GM19372 (cell line): ENCODE results near the gene CWH43.
A peak's percentile ranks its signal among the peaks of the same experiment; 100 is the strongest.
"Not testable (repeated sequence)": the region's sequence is repeated elsewhere in the genome, so short reads cannot be mapped to it uniquely, and the experiment has no call there.

Source experiments
- ATAC-seq: cut with Tn5 transposase; IDR thresholded peaks from one replicate; pipeline ENCODE4 v1.9.1; 2021; ENCODE audit warnings: mild to moderate bottlenecking, low read depth, moderate library complexity; ENCODE audit not compliant: unreplicated experiment

CWH43 gene

DNA sequence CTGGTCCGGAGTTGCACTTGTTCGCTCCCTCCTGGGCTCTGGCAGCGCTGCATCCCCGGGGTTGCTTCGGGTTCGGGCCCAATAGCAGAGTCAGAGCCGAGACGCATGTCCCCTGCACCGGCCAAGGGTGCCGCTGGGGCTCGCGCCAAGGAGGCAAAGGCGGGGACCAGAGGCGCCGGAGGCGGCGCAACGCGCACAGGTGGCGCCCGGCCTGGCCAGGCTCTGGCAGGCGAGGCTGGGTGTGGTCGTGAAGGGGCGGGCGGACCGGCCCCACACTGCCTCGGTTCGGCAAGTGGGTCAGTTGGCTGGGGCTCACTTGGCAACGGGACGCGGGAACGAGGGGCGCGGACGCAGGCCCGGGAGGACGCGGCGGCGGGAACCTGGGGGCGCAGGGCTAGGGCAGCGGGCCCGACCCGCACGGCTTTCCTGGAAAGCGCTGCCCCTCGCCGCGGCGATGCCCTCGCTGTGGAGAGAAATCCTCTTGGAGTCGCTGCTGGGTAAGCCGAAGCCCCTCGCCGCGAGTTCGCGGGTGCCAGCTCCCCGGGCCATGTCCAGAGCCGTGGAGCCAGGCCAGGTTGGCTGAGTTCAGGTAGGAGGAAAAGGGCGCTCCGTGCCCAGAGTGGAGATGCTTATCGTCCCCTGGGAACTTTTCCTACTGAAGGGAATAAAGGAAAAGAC lies at the start of gene CWH43:
CWH43 (plus strand) TSS at position 300 of the 678 bp plus-strand sequence; CDS start at position 455, 155 bp downstream.
- ATAC-seq: no peak

DNA sequence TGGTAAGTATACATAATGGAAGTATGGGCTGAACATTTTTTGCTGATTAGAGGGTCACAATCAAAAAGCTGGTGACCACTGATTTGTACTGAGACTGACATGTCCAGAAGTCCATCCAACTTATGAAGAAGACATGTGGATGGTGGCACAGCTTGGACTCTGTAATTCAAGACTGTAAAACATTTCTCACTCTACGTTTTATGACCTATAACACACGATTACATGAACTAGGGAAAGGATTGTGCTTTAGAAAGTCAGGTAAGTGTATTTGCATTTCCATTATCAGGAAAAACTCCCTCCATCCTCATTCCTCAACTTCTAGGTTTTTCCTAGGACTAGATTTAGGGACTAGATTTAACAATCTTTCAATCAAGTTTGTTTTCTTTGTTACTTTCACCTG lies 49.0 kb upstream of the CWH43 start:
- ATAC-seq: no peak

DNA sequence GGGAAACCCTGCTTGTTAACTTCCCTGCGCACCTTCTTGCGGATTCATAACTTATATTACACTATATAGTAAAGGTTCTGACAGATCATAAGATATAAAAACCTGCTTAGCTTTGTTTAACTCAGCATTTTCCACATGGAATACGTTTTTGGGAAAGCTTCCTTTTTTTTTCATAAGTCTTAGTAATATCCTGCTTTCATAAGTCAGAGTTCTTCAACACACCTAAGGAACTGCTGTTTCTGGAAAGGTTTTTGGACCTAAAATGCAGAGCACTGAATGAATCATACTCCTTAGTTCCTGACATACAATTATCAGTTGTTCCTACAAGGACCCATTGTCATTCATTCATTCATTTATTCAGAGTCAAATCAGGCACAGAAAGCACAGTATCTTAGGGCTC lies 47.2 kb upstream of the CWH43 start:
- ATAC-seq: no peak

DNA sequence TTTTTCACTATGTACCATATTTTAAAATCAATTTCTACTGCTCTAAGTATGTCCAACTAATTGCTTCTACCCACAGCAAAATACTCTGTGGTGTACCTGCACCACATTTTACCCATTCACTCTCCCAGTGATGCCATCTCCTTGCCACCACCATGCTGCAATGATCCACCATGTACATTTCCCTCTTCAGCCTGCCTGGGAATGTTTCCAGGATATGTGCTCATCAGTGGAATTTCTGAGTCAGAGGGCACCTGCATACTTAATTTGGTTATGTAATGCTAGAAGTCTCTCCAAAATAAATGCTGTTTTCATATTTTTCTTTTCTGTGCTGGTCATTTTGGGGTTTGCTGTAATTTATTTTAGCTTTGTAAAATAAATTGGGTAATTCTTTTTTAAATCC lies 46.3 kb upstream of the CWH43 start:
- no peak for ATAC-seq

DNA sequence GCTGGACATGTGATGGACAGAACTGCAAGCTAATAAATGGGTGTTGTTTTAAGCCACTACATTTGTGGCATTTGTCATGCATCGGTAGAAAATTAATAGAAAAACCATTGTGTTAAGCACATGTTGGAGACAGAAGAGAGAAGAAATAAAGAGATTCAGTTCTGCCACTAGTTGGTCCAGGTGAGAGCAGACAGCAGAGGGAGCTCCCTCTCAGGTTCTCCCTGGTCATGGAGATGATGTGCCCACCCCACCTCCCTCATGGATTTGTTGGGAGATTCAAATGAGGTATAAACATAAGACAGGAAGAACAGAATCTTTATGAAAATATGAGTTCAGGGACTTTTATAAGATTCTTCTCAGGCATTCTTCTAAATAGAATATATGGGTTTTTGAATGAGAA lies 42.7 kb upstream of the CWH43 start:
- ATAC-seq: no peak

DNA sequence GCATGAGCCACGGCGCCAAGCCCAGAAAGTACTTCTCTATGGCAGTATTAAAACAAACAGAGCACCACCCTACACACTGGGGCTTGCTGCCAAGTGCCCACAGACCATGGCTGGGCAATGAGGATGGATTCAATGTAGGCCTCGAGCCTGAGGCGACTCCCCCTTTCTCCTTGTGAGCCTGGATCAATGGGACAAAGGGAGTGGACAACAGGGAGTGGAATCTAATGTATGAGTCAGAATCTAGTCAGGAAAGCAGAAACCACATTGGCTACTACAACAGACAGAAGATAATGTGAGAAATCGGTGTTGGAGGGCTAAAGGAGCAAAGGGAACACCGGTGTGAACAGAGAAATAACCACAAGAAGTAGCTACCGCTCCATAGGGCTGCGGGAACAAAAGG lies 41.8 kb upstream of the CWH43 start:
- ATAC-seq: no peak

DNA sequence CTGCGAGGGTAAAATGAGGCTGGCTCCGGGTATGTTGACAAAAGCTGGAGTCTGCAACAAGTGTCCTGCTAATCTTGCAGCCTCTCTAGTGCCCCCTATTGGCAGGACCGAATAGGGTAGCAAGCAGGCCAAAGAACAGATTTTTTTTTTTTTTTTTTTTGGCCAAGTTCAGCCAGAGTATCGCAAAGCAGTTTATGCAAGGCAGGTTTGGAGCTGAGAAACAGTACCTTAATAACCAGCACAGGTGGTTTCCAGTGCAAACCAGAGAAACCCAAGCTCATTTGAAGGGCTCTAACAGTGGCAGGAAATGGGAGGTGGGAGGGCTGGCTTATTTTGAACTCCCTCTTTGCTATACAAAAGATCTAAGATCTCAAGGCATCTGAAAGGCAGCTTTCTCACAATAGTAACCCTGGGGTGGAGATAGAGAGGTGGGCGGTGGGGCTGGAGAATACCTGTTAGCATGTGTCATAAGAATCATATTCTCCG lies 41.3 kb upstream of the CWH43 start:
- ATAC-seq: no peak

DNA sequence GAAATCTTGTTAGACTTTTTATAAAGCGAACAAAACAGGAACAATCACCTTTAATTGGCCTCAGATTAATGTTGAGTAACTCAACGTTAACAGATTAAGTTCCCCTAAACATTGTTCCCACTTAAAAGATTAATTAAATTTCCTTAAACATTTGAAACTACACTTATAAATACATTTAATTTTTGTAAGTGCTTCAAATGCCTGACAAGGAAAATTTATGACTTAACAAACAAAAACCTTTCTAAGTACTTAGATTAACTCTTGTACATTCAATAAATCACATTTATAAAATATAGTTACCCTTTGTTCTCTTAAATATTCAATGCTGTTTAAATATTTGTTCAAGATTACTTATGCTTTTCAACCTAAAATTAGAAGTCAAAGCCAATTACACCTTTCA lies 40.1 kb upstream of the CWH43 start:
- no peak for ATAC-seq

DNA sequence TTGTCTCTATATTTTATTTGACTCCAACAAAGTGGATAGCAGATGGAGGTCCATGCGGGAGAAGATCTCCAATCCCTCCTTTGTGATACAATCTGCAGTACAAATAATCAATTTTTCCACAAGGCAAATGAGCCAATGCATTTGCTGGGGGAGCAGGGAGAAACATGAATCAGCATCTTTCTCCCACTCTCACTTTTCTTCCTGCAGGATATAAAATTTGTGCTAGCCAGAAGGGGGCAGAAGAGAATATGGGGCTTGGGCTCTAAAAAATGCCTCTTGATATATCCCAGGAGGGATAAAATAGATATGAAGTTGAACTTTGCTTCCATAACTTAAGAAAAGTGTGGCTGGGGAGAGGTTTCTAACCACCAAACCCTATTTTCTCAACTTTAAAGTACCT lies 38.3 kb upstream of the CWH43 start:
- ATAC-seq: no peak

DNA sequence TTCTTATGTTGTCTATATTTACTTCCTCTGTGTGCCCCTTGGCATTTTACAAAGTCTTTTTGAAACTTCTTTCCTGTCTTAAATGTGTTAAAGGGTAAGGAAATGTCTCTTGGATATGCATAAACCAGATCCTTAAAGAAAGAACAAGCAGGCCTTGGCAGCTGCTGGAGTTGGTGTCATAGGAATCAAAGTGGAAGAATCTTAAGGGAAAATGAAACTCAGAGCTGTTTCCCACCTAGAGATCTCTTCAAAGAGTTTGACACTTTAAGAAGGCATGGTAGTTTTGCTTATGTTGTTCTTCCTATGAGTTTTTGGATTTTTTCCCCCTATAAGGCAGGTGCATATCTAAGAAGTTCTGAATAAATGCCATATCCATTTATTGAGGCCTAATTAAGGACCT lies 37.0 kb upstream of the CWH43 start:
- ATAC-seq: no peak

DNA sequence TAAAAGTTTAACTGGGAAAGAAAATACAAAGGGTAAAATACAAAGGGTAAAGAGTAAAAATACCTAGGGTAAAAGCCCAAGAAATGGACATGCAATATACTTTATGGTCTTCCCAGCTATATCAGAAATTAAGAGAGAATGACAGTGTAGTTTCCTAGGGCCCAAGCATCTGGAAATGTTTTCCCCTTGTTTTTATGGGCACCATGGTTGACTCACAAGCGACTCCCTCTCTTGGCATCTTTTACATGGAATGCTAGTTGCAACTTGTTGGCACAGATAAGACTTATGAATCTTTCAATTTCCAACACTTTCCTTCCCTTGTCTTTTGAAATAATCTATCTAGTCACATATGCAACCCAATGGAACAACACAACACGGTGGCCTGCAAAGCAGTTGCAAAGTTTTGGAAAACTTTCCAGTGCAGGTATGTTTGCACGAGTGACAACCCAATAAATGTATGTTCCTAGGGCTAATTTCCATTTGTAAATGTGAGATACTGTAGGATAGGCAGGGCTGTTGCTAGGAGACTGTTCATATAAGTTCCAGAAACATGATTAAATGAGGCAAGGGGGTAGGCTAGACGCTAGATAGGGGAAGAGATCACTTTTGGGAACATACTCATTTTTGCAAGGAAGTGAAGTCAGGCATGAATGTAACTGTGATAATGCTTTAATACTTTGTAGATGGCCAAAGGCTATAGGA lies 36.4 kb upstream of the CWH43 start:
- no peak for ATAC-seq

DNA sequence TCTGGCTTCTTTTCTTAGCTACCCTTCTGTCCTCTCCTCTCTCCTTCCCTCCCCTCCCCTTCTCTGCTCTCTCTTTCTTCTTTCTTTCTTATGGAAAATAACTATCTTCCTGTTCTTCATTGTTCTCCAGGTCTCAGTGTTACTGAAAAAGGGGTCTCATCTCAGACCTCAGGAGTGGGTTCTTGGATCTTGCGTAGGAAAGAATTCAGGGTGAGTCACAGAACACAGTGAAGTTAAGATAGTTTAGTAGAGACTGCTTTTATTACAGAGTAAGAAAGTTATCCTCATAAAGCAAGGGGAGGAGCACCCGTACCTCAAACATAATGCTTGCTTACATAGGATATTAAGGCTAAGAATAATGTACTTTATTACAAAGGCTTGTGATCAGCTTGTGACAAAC lies 31.8 kb upstream of the CWH43 start:
- no peak for ATAC-seq

DNA sequence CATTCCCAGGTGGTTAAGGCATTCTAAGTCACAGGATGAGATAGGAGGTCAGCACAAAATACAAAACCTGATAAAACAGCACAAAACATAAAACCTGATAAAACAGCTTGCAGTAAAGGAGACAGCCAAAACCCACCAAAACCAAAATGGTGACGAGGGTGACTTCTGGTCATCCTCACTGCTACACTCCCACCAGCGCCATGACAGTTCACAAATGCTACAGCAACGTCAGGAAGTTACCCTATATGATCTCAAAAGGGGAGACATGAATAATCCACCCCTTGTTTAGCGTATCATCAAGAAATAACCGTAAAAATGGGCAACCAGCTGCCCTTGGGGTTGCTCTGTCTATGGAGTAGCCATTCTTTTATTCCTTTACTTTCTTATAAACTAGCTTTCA lies 28.7 kb upstream of the CWH43 start:
- not testable (repeated sequence) for ATAC-seq

DNA sequence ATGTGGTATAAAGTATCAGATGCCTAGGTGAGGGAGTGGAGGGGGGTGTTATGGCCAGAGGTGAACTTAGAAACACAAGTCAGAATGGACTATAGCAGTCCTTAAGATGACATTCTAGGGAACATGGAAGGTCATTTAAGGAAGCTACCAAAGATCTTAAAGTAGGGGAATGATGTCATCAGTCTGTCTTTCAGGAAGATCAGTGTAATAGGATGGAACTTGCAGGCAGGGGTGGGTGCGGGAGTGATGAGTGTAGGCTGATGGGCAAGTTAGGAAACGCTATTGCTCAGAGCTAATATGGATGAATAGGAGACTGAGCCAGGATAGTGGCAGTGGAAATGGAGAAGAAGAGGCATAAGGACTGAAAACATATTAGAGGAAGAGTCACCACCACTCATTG lies 27.5 kb upstream of the CWH43 start:
- no peak for ATAC-seq

DNA sequence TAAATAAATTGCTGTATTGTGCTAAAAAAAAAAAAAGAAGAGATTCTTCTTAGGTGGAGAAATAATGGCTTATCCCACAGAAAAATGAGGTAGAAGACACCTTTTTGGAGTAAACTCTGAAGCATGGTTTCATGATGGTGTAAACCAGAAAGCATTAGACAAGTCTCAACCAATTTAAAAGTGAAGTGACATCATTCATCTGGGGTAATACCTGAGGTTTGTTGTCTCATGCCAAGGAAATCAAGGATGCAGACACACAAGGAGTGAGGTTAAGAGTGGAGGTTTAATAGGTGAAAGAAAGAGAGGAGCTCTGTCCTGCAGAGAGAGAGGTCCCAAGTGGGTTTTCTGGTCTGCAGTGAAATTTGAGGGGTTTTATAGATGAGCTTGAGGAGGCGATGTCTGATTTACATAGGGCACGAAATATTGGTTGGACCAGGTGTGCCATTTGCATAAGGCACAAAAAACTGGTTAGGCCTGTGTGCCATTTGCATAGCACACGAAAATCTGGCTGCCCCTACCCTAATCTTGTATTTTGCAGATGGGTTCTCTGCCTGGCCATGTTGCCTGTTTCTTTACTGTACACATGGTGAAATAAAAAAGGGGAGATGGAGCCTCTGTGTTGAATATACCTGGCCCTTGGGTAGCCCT lies 25.0 kb upstream of the CWH43 start:
- no peak for ATAC-seq

DNA sequence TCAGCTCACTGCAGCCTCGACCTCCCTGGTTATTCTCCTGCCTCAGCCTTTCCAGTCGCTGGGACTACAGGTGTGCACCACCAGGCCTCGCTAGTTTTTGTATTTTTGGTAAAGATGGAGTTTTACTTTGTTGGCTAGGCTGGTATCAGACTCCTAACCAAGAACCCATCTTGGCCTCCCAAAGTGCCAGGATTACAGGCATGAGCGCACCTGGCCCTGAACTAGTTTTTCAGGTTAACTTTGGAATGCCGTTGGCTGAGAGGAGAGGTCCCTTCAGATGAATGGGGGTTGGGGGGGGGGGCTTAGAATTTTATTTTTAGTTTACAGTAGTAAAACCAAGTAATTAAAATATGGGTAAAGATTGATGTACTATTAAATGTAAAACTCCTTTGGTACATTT lies 23.4 kb upstream of the CWH43 start:
- no peak for ATAC-seq

DNA sequence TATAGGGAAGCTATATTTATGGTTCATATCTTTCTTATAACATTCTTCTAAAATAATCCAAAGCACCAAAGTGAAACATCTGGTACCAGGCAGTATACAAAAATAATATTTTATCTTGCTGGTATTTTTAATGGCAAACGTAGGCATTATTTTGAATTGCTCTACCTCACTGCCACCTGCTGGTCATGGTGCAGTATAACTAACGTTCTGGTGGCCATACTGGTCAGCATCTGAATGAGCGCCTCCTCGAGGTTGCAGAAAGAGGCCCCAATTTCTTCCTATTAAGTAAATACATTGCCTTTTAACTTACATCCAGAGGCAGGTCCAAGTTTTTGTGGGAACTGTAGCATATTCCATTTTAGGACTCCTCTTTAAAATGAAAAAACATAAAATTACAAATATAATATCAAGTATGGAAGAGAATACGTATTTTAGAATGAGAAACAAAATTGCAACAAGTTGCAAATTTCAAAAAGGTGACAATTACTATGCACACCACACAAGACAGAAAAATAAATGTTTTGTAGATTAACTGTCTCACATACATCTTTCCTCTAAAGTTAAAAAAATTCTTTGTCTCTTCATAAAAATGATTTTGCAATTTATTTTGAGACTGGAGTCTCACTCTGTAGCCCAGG lies 22.9 kb upstream of the CWH43 start:
- peak; percentile 93 for ATAC-seq

DNA sequence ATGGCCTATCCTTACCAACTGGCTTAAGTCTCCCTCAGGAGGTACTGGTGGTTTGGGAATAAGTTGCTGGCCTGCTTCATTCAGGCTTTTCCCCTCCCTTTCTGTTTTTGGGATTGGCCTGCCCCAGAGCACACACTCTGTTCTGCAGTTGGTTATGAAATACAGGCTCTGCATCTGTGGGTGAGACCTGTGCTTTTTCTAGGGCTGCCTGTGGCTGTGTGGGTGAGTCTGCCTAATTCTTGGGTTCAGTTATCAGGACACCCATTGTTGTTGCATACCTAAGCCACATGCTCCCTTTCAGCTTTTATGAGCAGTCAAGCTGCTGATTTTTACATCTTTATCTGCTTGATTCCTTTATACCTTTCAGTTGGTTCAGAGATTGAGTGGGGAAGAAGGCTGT lies 19.0 kb upstream of the CWH43 start:
- ATAC-seq: no peak

DNA sequence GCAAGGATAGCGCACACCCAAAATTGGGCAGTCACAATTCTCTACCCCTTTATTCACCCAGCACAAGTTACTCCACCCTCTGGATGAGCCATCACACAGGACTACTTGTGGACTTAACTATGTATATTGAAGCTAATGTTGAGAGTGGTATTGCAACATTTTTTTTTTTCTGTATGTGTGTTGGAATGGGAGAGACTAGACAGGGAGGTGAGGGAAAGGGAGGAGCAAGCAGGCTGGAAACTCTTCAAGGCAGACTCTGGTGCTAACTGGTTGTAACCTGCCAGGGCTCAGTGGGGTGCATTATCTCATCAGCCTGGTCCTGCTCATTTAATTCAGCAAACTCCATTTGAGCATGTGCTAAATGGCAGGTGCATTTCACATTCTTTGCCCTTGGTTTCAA lies 18.4 kb upstream of the CWH43 start:
- no peak for ATAC-seq

DNA sequence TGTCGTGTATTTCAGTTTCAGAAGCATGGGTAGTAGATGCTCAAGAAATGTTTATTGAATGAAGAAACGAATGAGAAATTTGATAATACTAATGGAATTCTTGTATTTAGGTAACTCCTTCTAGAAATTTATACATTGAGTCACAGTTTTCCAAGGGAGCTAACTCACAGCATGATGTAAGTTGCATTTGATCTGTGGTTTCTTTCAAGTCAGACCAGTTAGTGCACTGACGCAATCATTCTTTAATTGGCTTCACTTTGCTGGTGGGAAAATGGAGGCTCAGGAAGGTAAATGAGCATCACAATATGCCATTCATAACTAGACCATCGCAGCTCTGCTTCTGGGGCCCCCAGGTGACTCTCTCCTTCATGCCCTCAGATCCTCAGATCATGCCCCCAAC lies 17.3 kb upstream of the CWH43 start:
- ATAC-seq: no peak

DNA sequence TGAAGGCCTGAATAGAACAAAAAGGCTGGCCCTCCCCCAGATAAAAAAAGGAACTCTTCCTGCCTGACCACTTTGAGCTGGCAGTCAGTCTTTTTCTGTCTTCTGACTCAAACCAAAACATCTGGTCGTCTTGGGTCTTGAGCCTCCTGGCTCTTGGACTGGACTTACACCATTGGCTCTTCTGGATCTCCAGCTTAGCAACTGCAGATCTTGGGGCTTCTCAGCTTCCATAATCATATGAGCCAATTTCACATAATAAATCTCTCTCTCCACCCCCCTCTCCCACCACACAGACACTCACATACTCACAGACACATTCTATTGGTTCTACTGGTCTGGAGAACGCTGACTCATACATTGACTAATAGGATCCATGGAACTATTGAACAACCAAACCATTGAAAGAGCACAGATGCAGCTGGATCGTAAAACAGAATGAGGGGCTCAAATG lies 15.6 kb upstream of the CWH43 start:
- ATAC-seq: no peak
